ENCODE results near the gene TTLL3. TPM values are rescaled to one million over a fixed set of nuclear protein-coding genes. Genes with fewer than 3 reads are reported as not detected.

TTLL3 gene
- total RNA-seq, 1 experiment from 2014 or later = 14.6 TPM

- Mint-ChIP-seq H3K36me3 (ENCODE audit: insufficient read depth, unreplicated experiment) (no peaks in the 10 kb centered on the region), H3K27me3 (ENCODE audit: insufficient read depth, unreplicated experiment) (no peaks in the 10 kb centered on the region), H3K4me1 (ENCODE audit: insufficient read depth, unreplicated experiment) (peaks cover 5% of the 10 kb centered on the region), H3K4me3 (ENCODE audit: unreplicated experiment) (no peak overlapping the region), H3K9me3 (ENCODE audit: unreplicated experiment) (no peaks in the 10 kb centered on the region), H3K27ac (ENCODE audit: low read depth, unreplicated experiment) (no peak overlapping the region)
- TF ChIP-seq, protein P1, sequence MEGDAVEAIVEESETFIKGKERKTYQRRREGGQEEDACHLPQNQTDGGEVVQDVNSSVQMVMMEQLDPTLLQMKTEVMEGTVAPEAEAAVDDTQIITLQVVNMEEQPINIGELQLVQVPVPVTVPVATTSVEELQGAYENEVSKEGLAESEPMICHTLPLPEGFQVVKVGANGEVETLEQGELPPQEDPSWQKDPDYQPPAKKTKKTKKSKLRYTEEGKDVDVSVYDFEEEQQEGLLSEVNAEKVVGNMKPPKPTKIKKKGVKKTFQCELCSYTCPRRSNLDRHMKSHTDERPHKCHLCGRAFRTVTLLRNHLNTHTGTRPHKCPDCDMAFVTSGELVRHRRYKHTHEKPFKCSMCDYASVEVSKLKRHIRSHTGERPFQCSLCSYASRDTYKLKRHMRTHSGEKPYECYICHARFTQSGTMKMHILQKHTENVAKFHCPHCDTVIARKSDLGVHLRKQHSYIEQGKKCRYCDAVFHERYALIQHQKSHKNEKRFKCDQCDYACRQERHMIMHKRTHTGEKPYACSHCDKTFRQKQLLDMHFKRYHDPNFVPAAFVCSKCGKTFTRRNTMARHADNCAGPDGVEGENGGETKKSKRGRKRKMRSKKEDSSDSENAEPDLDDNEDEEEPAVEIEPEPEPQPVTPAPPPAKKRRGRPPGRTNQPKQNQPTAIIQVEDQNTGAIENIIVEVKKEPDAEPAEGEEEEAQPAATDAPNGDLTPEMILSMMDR (IDR thresholded peaks at IDR 0.05; ENCODE audit: unreplicated experiment) = no peak
- ChIA-PET CTCF (no interaction called here), POLR2A (interaction anchor here (0.7 kb wide), 1 partner anchor 109 kb away, joined by 4 read pairs; no protein-coding TSS in a partner anchor)
- BruUV-seq (replicated peaks) = no TSS peak
- intact Hi-C loops (cut with micrococcal nuclease) = no loop called here
- no peak for DNase-seq (ENCODE audit: unreplicated experiment)
Measured at GRCh38 chr3:9861201-9861600, 51.1 kb downstream of the TTLL3 start.

DNA sequence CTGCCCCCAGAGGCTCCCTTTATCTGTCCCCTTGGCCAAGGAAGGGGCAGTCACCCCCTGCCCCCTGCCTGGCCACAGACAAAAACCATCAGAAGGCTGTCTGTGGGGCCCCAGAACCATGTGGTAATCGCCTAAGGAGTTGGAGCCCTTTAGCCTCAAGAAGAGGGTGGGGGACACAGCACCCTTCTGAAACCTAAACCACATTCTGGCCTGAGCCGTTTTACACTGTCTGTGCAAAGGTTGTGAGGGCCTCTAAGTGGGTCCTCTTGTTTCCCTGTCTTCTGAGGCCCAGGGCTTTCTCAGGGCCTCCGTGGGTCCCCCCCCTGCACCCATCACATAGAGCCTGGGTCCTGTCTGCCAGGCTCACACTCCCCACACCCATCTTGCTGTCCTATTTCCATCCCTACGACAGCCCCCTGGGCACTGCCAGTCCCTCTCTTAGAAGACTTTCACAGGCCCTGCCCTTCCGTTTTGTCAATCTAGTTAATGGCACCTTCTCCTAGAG, 51.6 kb downstream of the TTLL3 start:
- ChIA-PET POLR2A (interaction anchor here (0.7 kb wide), 1 partner anchor 108 kb away, joined by 4 read pairs; no protein-coding TSS in a partner anchor), CTCF (no interaction called here)
- no peaks in the 10 kb centered on the region for H3K27me3 Mint-ChIP-seq (ENCODE audit: insufficient read depth, unreplicated experiment)

GRCh38 chr3:9862391-9863057, 52.5 kb downstream of the TTLL3 start:
- Mint-ChIP-seq H3K4me1 (ENCODE audit: insufficient read depth, unreplicated experiment) (peaks cover 16% of the 10 kb centered on the region), H3K4me3 (ENCODE audit: unreplicated experiment) (no peak overlapping the region), H3K27ac (ENCODE audit: low read depth, unreplicated experiment) (peak overlapping the region; percentile 59), H3K36me3 (ENCODE audit: insufficient read depth, unreplicated experiment) (no peaks in the 10 kb centered on the region), H3K27me3 (ENCODE audit: insufficient read depth, unreplicated experiment) (no peaks in the 10 kb centered on the region), H3K9me3 (ENCODE audit: unreplicated experiment) (no peaks in the 10 kb centered on the region)
- intact Hi-C loops (cut with micrococcal nuclease) = no loop called here
- no peak for DNase-seq (ENCODE audit: unreplicated experiment)
- TF ChIP-seq, protein P1 (IDR thresholded peaks at IDR 0.05; ENCODE audit: unreplicated experiment) = no peak
- BruUV-seq (replicated peaks) = no TSS peak
- CTCF ChIA-PET = no interaction called here
- POLR2A ChIA-PET = interaction anchor here (2.8 kb wide), 1 partner anchor 10 kb away, joined by 13 read pairs; no protein-coding TSS in a partner anchor

More for the DNA sequence above, 51.6 kb downstream of the TTLL3 start:
- TF ChIP-seq, protein P1 (IDR thresholded peaks at IDR 0.05; ENCODE audit: unreplicated experiment) = no peak
- H3K9me3 Mint-ChIP-seq (ENCODE audit: unreplicated experiment) = no peaks in the 10 kb centered on the region
- H3K4me1 Mint-ChIP-seq (ENCODE audit: insufficient read depth, unreplicated experiment) = peaks cover 10% of the 10 kb centered on the region
- no TSS peak for BruUV-seq (replicated peaks)
- H3K4me3 Mint-ChIP-seq (ENCODE audit: unreplicated experiment) = no peak overlapping the region
- DNase-seq (ENCODE audit: unreplicated experiment) = no peak
- H3K27ac Mint-ChIP-seq (ENCODE audit: low read depth, unreplicated experiment) = peak overlapping the region; percentile 59
- no peaks in the 10 kb centered on the region for H3K36me3 Mint-ChIP-seq (ENCODE audit: insufficient read depth, unreplicated experiment)
- intact Hi-C loops (cut with micrococcal nuclease) = no loop called here

DNA sequence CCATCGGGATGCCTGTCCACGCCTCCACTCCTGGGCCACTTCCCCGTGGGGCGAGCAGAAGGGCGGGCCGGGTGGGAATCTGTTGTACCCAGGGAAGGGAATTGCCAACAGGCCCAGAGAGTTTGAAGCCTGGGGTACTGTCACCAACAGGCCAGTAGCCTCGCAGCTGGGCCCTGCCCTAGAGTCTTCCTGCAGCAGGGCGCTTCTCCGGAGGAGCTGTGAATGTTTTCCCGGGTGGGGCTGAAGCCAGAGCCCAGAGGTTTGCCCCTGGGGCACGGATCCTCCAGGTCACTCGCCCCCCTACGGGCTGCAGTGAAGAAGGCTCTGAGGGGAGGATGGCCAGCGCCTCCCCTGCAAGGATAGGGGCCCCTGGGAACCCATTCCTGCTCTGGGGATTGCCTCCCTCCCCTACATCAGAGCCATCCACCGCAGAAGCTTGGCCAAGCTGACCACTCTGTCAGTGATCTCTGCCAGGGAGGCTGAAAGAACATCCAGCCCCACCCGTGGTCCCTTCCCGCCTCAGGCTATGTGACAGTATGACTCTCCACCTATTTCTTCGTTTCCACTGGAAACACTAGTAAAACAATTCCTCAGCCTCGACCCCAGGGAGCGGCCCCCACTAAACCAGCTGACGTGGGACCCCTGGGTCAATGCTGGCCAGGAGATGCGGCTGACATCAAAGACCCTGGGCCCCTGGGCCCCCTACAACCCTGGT, 53.2 kb downstream of the TTLL3 start:
- Mint-ChIP-seq H3K36me3 (ENCODE audit: insufficient read depth, unreplicated experiment) (no peaks in the 10 kb centered on the region), H3K4me3 (ENCODE audit: unreplicated experiment) (no peak overlapping the region), H3K9me3 (ENCODE audit: unreplicated experiment) (no peaks in the 10 kb centered on the region), H3K27me3 (ENCODE audit: insufficient read depth, unreplicated experiment) (no peaks in the 10 kb centered on the region), H3K4me1 (ENCODE audit: insufficient read depth, unreplicated experiment) (peaks cover 16% of the 10 kb centered on the region), H3K27ac (ENCODE audit: low read depth, unreplicated experiment) (no peak overlapping the region)
- no peak for DNase-seq (ENCODE audit: unreplicated experiment)
- BruUV-seq (replicated peaks) = no TSS peak
- TF ChIP-seq, protein P1 (IDR thresholded peaks at IDR 0.05; ENCODE audit: unreplicated experiment) = no peak
- intact Hi-C loops (cut with micrococcal nuclease) = no loop called here
- ChIA-PET CTCF (interaction anchor here (0.9 kb wide), 1 partner anchor 55 kb away, joined by 3 read pairs; no protein-coding TSS in a partner anchor), POLR2A (interaction anchor here (0.5 to 6.2 kb wide), 7 partner anchors 11 to 83 kb away, joined by 3 to 70 read pairs (median 7); partner anchors contain the start of genes ARPC4, RPUSD3 and TADA3)
